ENCODE data around the gene PTMS. TPM values are rescaled to one million over a fixed set of nuclear protein-coding genes. Genes with fewer than 3 reads are reported as not detected.

PTMS gene
- total and polyA plus RNA-seq, 2 experiments from 2014 or later, result 130 to 238 TPM

DNA sequence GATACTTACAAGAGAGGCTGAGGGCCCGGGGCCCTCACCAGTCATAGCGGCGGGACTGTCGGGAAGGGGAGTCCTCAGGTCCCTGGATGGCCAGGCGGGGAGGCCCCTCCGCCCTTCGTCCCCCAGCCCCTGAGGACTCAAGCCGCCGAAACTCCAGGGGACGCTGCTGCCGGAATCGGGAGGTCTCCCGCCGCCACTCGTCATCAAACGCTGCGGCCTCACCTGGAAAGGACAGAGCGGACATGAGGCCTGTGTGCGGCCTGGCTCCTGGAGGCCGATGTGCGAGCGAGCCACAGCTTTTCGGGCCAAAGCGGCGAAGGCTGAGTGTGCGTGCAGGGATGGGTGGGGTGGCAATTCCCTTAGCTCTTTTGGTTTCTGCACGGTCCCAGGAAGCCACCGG is 17.4 kb upstream of the PTMS start:
- H2AFZ ChIP-seq, result no peak overlapping the region
- H3K27me3 ChIP-seq (replicated peaks; ENCODE audit: insufficient read depth), result no peaks in the 10 kb centered on the region
- no peak for DNase-seq
- H3K27ac ChIP-seq, result no peak overlapping the region
- no peak overlapping the region for H3K9ac ChIP-seq
- H3K4me2 ChIP-seq (ENCODE audit: unreplicated experiment), result no peak overlapping the region
- H3K9me3 ChIP-seq (ENCODE audit: low read depth), result no peaks in the 10 kb centered on the region
- peaks cover 5% of the 10 kb centered on the region; the same call in 1 of the 2 replicates for H3K4me1 ChIP-seq (ENCODE audit: insufficient read depth)
- no peaks in the 10 kb centered on the region for H4K20me1 ChIP-seq (ENCODE audit: insufficient read depth)
- 93 to 96% methylated on average over 27 to 28 of the region's 28 CpGs for WGBS, 2 experiments (ENCODE audit: low coverage in 1 of 2, low lambda C conversion rate in 2 of 2, missing lambda C conversion rate in 2 of 2)
- no peak overlapping the region for H3K4me3 ChIP-seq
- in situ Hi-C loops (cut with MboI), result no loop called here
- peaks cover 38% of the 10 kb centered on the region for H3K79me2 ChIP-seq (ENCODE audit: insufficient read depth)
- no peak for TF ChIP-seq EZH2phosphoT487 (IDR thresholded peaks at IDR 0.05; ENCODE audit: insufficient read depth, low read depth)
- H3K36me3 ChIP-seq (ENCODE audit: low read depth), result peaks cover 29% of the 10 kb centered on the region
- no peaks in the 10 kb centered on the region for H3K9me2 ChIP-seq (ENCODE audit: insufficient read depth)
- peaks cover 28% of the 10 kb centered on the region for H3F3A ChIP-seq (ENCODE audit: insufficient read depth)

DNA sequence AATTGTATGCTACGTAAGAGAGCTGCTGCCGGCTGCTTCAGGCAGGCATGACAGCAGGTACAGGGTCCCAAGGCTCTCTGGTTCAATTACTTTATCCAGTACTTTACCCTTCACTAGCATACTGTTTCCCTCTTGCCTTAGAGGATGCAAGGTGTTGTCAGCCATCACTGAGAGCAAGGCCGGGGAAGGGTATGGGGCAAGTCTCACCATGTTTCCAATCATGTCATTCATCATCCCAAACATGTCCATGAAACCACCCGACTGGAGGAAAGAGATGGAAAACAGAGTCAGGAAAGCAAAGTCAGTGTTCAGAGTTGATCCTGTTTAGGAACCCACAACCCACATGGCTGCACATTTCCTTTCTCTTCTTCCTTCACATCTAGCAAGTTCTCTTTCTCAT is 15.7 kb upstream of the PTMS start:
- Histone ChIP-seq H3K36me3 (ENCODE audit: low read depth) (peaks cover 29% of the 10 kb centered on the region), H3K79me2 (ENCODE audit: insufficient read depth) (peaks cover 38% of the 10 kb centered on the region), H3K9me2 (ENCODE audit: insufficient read depth) (no peaks in the 10 kb centered on the region), H4K20me1 (ENCODE audit: insufficient read depth) (no peaks in the 10 kb centered on the region), H3K27me3 (replicated peaks; ENCODE audit: insufficient read depth) (no peaks in the 10 kb centered on the region), H2AFZ (no peak overlapping the region), H3K4me3 (no peak overlapping the region), H3K9me3 (ENCODE audit: low read depth) (no peaks in the 10 kb centered on the region), H3K9ac (no peak overlapping the region), H3K4me1 (ENCODE audit: insufficient read depth) (peaks cover 5% of the 10 kb centered on the region; the same call in 1 of the 2 replicates), H3K27ac (no peak overlapping the region), H3F3A (ENCODE audit: insufficient read depth) (peaks cover 21% of the 10 kb centered on the region), H3K4me2 (ENCODE audit: unreplicated experiment) (no peak overlapping the region)
- TF ChIP-seq EZH2phosphoT487 (IDR thresholded peaks at IDR 0.05; ENCODE audit: insufficient read depth, low read depth) (no peak), EZH2 (IDR thresholded peaks at IDR 0.05; ENCODE audit: insufficient read depth, poor library complexity, severe bottlenecking) (no peak)
- WGBS, 2 experiments (ENCODE audit: low coverage in 1 of 2, low lambda C conversion rate in 2 of 2, missing lambda C conversion rate in 2 of 2), result 74 to 83% methylated on average over 4 of the region's 4 CpGs
- no peak for DNase-seq
- in situ Hi-C loops (cut with MboI), result no loop called here

DNA sequence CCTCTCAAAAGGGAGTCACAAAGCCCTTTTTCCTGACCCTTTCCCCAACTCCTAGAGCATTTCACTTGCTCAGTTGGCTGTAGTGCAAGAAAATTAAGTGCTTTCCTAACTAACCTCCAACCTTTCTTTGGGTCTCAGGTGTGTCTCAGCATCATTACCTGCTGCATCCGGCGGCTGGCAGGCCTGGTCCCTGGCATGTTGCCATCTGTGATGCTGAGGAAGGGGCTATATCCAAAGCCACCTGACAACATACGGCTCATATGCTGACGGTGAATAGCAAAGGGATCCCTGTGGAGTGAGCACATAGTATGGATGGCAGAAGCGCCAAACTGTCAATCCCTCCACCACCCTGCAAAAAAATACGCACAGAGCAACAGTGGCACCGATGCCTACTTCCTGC is 14.4 kb upstream of the PTMS start:
- Histone ChIP-seq H3K9ac (peak overlapping the region; percentile 97), H3K4me2 (ENCODE audit: unreplicated experiment) (peak overlapping the region; percentile 83), H3F3A (ENCODE audit: insufficient read depth) (peaks cover 11% of the 10 kb centered on the region), H4K20me1 (ENCODE audit: insufficient read depth) (no peaks in the 10 kb centered on the region), H3K4me1 (ENCODE audit: insufficient read depth) (peaks cover 5% of the 10 kb centered on the region; the same call in 1 of the 2 replicates), H3K36me3 (ENCODE audit: low read depth) (peaks cover 29% of the 10 kb centered on the region), H2AFZ (no peak overlapping the region), H3K4me3 (peak overlapping the region; percentile 83), H3K79me2 (ENCODE audit: insufficient read depth) (peaks cover 38% of the 10 kb centered on the region), H3K9me2 (ENCODE audit: insufficient read depth) (no peaks in the 10 kb centered on the region), H3K27me3 (replicated peaks; ENCODE audit: insufficient read depth) (no peaks in the 10 kb centered on the region), H3K9me3 (ENCODE audit: low read depth) (no peaks in the 10 kb centered on the region), H3K27ac (peak overlapping the region; percentile 98)
- 66 to 71% methylated on average over 7 of the region's 7 CpGs for WGBS, 2 experiments (ENCODE audit: low coverage in 1 of 2, low lambda C conversion rate in 2 of 2, missing lambda C conversion rate in 2 of 2)
- in situ Hi-C loops (cut with MboI), result no loop called here
- no peak for DNase-seq
- TF ChIP-seq EZH2 (IDR thresholded peaks at IDR 0.05; ENCODE audit: insufficient read depth, poor library complexity, severe bottlenecking) (no peak), EZH2phosphoT487 (IDR thresholded peaks at IDR 0.05; ENCODE audit: insufficient read depth, low read depth) (no peak)

DNA sequence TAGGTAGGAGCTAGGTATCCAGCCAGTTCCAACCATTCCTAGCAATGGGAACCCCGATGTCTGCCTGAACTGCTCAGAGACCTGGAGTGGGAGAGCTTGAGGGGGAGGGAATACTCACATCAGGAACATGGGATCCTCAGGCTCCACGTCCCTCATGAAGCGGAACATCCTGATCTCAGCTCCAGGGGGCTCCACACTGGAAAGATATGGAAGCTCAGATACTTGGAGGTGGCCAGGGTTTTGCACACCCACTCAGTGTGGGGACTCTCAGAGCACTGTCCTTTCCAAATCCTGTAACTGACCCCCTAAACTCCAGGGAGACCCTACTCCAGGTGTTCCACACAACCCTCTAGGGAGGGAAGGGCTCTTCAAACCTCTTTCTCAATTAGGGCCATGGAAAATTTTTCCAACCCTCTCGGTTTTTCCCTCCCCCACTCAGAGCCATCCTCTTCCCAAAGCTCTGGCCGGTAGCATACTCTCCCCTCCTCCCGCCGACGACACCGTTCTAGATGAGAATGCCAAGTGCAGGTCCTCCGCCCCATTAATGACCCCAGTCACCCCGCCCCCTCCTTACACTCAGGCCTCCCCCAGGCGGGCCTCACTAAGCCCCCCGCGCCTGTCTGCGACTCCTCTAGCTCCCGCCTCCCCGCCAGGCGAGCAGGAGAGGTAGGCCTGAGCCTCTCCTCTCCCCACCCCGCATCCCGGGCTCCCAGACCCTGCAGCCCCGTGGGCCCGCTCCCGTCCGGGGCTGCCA is 13.8 kb upstream of the PTMS start:
- DNase-seq, result peak; percentile 83
- Histone ChIP-seq H3K4me2 (ENCODE audit: unreplicated experiment) (peak overlapping the region; percentile 83), H3K4me1 (ENCODE audit: insufficient read depth) (peaks cover 5% of the 10 kb centered on the region; the same call in 1 of the 2 replicates), H3K9ac (peak overlapping the region; percentile 97), H3K36me3 (ENCODE audit: low read depth) (peaks cover 28% of the 10 kb centered on the region), H3K9me3 (ENCODE audit: low read depth) (no peaks in the 10 kb centered on the region), H3K9me2 (ENCODE audit: insufficient read depth) (no peaks in the 10 kb centered on the region), H3K4me3 (peak overlapping the region; percentile 83), H3K27me3 (replicated peaks; ENCODE audit: insufficient read depth) (no peaks in the 10 kb centered on the region), H2AFZ (peak overlapping the region; percentile 79), H3K79me2 (ENCODE audit: insufficient read depth) (peaks cover 38% of the 10 kb centered on the region), H3F3A (ENCODE audit: insufficient read depth) (peaks cover 5% of the 10 kb centered on the region), H4K20me1 (ENCODE audit: insufficient read depth) (no peaks in the 10 kb centered on the region), H3K27ac (peak overlapping the region; percentile 98)
- 2 to 3% methylated on average over 11 to 24 of the region's 24 CpGs for WGBS, 2 experiments (ENCODE audit: low coverage in 1 of 2, low lambda C conversion rate in 2 of 2, missing lambda C conversion rate in 2 of 2)
- TF ChIP-seq EZH2 (IDR thresholded peaks at IDR 0.05; ENCODE audit: insufficient read depth, poor library complexity, severe bottlenecking) (no peak), EZH2phosphoT487 (IDR thresholded peaks at IDR 0.05; ENCODE audit: insufficient read depth, low read depth) (no peak)
- in situ Hi-C loops (cut with MboI), result no loop called here

Data from GM23248 (cell line).